GM12801 (cell line): ENCODE data around the gene KAZALD1.

Experiments
- TF ChIP-seq, protein P1 (sequence below): IDR thresholded peaks from one replicate; pipeline ENCODE4 v1.5.1; 2011; ENCODE audit warnings: control low read depth; ENCODE audit not compliant: insufficient read length; ENCODE audit errors: extremely low read depth

KAZALD1 gene

DNA sequence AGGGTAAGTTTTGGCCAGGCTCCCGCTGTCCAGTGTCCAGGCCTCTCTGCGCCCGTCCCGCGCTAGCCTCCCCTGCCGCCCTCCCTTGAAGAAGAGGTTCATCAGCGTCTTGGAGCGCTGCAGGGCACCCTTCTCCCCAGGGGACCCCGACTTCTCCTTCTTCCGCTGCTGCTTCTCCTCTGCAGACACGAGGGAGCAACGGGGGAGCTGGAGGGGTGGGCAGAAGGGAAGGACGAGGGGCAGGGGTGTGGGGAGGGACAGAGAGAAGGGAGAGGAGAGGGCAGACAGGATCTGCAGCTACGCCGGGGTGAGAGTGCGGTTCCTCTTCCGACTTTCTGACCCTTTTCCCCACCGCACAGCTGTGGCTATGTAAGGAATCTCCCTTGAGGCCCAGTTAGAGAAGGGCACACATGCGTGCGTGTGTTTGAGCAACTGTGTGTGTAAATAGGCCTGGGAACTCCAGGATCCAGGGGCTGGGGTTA, 43.6 kb upstream of the KAZALD1 start:
- TF ChIP-seq, protein P1, sequence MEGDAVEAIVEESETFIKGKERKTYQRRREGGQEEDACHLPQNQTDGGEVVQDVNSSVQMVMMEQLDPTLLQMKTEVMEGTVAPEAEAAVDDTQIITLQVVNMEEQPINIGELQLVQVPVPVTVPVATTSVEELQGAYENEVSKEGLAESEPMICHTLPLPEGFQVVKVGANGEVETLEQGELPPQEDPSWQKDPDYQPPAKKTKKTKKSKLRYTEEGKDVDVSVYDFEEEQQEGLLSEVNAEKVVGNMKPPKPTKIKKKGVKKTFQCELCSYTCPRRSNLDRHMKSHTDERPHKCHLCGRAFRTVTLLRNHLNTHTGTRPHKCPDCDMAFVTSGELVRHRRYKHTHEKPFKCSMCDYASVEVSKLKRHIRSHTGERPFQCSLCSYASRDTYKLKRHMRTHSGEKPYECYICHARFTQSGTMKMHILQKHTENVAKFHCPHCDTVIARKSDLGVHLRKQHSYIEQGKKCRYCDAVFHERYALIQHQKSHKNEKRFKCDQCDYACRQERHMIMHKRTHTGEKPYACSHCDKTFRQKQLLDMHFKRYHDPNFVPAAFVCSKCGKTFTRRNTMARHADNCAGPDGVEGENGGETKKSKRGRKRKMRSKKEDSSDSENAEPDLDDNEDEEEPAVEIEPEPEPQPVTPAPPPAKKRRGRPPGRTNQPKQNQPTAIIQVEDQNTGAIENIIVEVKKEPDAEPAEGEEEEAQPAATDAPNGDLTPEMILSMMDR: no peak

DNA sequence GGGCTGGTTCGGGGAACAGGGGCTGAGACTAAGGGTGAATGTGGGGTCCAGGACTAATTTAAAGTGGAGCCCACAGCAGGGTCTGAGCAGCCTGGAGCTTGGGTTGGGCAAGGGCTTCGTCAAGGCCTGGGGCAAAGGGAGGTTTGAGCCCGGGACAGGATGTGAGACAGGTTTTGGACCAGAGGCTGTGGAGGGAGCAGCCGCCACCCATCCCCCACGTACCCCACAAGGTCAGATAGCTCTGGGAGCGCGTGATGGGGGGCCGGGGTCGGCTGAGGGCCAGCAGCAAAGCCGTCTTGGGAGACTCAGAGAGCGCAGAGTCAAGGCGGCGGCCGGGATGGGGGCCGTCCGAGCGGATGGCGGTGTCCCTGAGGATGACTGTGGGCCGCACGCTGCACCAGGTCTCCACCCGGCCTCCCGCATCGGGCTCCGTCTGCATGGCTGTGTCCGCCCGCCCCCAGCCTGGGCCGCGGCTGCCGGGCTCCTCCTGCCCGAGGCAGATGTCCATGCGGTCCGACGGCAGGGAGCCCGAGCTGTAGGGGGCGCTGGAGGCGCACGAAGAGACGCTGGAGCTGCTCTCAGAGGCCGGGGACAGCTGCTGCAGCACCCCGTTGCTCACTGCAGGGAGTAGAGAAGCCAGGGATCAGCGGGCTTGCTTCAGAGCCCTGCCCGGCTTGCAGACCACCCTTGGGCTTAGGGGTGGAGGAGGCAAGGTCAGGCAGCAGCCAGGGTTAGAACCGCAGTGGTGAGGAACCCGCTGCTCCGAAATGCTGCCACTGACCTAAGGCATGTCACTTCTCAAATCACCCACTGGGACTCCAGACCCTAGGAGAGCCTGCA, 43.0 kb upstream of the KAZALD1 start:
- TF ChIP-seq, protein P1: no peak

DNA sequence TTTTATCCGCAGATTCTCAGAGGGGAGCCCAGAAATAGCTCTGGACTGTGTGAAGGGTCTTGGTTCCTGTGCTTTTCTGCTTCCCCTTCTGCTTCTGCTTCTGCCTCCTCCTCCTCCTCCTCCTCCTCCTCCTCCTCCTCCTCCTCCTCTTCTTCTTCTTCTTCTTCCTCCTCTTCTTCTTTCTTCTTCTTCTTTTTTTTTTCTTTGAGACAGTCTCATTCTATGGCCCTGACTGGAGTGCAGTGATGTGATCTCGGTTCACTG, 42.4 kb upstream of the KAZALD1 start:
- TF ChIP-seq, protein P1: no peak

DNA sequence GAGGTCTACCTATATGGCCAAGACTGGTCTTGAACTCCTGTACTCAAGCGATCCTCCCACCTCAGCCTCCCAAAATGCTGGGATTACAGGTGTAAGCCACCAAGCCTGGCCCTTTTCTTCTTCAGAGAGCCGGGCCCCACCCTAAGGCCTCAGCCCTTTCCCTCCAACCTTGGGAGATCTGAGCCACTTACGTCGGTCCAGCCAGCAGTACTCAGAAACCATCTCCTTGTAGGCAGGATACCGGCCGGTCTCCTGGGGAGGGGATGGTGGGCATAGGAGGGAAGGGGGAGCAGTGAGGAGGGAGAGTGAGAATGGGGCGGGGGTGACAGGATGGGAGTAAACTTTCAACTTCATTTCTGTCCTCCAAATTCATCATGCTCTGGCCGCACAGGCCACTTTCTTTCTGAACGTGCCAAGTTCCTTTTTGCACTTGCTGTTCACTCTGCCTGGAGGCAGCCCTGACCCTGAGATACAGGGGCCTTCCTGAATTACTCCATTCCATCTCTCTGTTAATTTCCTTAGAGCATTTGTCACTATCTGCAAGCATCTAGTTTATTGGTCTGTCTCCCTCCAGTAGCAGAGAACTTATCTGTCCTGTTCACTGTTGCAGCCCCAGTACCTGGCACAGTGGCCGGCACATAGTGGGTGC, 41.2 kb upstream of the KAZALD1 start:
- TF ChIP-seq, protein P1: no peak

DNA sequence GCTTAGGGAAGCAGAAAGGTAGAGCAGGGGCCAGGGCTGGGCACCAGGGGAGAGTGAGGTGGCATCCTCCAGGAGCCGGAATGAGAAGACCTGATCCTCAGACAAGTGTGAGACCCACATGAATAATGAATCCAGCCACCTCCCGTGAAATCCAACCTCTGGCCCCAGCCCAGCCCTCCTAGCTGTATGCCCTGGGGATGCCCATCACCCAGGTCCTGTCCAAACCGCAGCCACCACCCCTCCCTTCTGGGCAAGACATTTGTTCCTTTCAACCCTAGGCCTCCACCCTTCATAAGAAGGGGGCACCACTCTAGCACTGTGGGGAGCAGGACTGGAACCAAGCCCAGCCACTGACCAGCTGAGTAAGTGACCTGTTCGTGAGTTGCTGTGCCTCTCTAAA, 40.5 kb upstream of the KAZALD1 start:
- TF ChIP-seq, protein P1: no peak

DNA sequence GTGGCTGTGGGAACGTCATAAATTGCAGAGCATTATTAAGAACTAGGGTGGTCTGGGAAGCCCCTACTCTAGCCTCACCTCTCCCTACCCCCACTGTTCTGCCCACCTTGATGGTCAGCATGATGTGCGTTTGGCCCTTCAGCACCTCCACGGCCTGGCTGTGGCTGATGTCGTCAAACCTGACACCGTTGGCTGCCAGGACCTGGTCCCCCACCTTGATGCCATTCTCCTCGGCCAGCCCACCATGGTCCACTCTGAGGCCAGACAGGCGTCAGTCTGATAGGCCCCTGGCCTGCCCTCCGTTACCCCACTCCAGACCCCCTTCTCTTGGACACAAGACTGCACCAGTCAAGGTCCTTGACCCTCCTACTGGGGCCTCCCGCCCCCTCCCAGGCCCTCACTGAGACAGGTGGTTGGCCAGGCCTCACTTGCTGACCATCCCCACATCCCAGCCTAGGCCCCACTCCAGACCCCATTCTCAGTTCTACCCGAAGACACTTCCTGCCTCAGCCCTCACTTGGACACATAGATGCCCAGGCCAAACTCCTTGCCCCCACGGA, 40.0 kb upstream of the KAZALD1 start:
- TF ChIP-seq, protein P1: no peak

DNA sequence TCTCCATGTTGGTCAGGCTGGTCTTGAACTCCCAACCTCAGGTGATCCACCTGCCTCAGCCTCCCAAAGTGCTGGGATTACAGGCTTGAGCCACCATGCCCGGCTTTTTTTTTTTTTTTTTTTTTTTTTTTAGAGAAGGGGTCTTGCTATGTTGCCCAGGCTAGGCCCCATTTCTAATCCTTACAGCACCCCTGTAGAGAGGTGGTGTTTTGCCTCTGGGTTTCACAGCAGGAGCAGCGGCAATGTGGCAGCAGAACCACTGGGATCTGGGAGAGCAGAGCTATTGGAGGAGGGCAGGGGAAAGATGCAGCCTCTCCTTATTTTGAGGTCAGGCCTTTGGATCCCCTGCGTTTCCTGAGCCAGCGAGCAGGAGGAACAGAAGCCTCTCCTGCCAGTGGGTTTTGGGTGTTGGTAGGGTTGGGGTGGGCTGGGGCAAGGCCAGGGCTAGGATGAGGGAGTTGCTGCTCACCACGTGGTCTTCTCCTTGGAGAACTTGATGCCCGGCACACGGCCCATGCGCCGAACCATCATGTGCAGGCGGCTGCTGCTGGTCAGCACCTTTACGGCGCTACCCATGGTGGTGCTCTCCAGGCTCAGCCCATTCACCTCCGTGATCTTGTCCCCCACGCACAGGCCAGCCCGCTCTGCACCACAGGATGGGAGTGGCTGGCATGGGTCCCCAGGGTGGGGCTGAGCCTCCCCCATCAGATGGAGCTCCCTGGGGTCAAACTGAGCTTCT, 38.7 kb upstream of the KAZALD1 start:
- TF ChIP-seq, protein P1: no peak
